Brain microvascular endothelial cell (primary cell): ENCODE results near the gene SLC14A1.

Experiments used
- DNase-seq: peaks from one replicate; pipeline ENCODE4 v3.0.0-alpha.2; 2020
- H3K27ac ChIP-seq: fragments of 250-450 bp; sonication (Bioruptor Pico); 2 replicates; pipeline ENCODE4 v1.5.1; 2020; ENCODE audit warnings: mild to moderate bottlenecking, moderate library complexity
- H3K27me3 ChIP-seq: fragments of 250-450 bp; sonication (Bioruptor Pico); replicated peaks from 2 replicates; pipeline ENCODE4 v1.5.1; 2020; ENCODE audit warnings: mild to moderate bottlenecking
- H3K36me3 ChIP-seq: fragments of 250-450 bp; sonication (Bioruptor Pico); replicated peaks from 2 replicates; pipeline ENCODE4 v1.5.1; 2020; ENCODE audit warnings: mild to moderate bottlenecking
- H3K4me3 ChIP-seq: 2 replicates; pipeline ENCODE4 v1.5.1; 2011; ENCODE audit warnings: low read depth, mild to moderate bottlenecking, control low read depth, low read length, moderate library complexity
- in situ Hi-C: cut with HindIII; loops from 2 replicates; pipeline ENCODE4 v1.10.0; 2017; ENCODE audit warnings: low sequenced_read_pairs, low pct_ligation_motif_present
- TF ChIP-seq, protein P1 (sequence below): IDR thresholded peaks from 2 replicates; pipeline ENCODE4 v1.5.1; 2011; ENCODE audit warnings: low read depth, mild to moderate bottlenecking, moderate library complexity, low read length, control low read depth, inconsistent platforms; ENCODE audit errors: missing control alignments

The SLC14A1 gene

DNA sequence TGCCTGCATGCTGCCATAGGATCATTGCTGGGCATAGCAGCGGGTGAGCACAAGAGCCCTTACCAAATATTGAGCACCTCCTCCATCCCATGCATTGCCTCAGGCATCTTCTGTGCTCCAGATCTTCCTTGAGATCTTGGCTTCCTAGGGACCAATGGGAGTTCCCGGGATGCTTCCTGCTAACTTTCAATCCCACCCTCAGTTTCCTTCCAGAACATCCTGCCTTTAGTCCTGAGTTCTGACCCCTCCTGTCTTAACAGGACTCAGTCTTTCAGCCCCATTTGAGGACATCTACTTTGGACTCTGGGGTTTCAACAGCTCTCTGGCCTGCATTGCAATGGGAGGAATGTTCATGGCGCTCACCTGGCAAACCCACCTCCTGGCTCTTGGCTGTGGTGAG lies 15.3 kb downstream of the SLC14A1 start:
- TF ChIP-seq, protein P1, sequence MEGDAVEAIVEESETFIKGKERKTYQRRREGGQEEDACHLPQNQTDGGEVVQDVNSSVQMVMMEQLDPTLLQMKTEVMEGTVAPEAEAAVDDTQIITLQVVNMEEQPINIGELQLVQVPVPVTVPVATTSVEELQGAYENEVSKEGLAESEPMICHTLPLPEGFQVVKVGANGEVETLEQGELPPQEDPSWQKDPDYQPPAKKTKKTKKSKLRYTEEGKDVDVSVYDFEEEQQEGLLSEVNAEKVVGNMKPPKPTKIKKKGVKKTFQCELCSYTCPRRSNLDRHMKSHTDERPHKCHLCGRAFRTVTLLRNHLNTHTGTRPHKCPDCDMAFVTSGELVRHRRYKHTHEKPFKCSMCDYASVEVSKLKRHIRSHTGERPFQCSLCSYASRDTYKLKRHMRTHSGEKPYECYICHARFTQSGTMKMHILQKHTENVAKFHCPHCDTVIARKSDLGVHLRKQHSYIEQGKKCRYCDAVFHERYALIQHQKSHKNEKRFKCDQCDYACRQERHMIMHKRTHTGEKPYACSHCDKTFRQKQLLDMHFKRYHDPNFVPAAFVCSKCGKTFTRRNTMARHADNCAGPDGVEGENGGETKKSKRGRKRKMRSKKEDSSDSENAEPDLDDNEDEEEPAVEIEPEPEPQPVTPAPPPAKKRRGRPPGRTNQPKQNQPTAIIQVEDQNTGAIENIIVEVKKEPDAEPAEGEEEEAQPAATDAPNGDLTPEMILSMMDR: no peak

DNA sequence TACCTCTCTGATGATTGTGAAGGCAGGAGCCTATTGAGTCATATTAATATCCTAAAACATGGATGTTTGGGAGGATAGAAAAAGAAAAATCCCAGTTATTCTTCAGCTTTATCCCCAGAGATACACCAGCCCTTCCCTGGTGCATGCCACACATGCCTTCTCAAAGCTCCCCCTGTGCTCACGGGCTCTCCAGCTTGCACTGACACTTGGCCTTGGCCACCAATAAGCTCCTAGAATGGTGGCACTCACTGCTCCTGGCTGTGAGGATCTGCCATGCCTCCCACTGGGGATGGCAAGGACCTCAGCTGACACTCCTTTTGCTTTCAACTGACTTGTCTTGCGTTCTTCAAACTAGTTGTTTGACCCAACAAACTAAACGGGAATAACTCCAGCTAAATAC lies 15.9 kb downstream of the SLC14A1 start:
- in situ Hi-C loops: no loop called here
- Histone ChIP-seq H3K36me3 (no peaks in the 10 kb centered on the region), H3K27ac (no peak overlapping the region), H3K27me3 (no peaks in the 10 kb centered on the region), H3K4me3 (no peak overlapping the region)
- no peak for DNase-seq
- TF ChIP-seq, protein P1: no peak

More for the DNA sequence above, 15.3 kb downstream of the SLC14A1 start:
- no peak for DNase-seq
- Histone ChIP-seq H3K27ac (no peak overlapping the region), H3K27me3 (no peaks in the 10 kb centered on the region), H3K4me3 (no peak overlapping the region), H3K36me3 (no peaks in the 10 kb centered on the region)
- in situ Hi-C loops: no loop called here

DNA sequence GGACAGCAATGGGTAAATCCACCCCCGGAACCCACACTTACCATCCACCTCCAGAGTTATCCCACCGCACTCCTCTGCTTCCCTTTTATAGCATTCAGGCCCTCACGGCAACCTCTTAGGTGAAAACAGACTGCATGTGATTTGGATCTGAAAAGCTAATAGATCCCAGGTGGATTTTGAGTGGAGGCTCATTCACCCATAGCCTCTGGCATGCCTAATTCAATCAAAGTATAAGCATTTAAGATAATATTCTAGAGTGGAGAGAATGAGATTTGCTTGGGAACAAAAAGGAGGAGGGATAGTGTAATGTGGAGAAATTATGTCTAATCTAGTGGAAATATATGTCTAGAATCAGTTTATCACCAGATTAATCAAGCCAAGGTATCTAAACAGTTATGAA lies 17.1 kb downstream of the SLC14A1 start:
- no peak for DNase-seq
- Histone ChIP-seq H3K27ac (no peak overlapping the region), H3K36me3 (no peaks in the 10 kb centered on the region), H3K4me3 (no peak overlapping the region), H3K27me3 (no peaks in the 10 kb centered on the region)
- in situ Hi-C loops: no loop called here
- TF ChIP-seq, protein P1: no peak

DNA sequence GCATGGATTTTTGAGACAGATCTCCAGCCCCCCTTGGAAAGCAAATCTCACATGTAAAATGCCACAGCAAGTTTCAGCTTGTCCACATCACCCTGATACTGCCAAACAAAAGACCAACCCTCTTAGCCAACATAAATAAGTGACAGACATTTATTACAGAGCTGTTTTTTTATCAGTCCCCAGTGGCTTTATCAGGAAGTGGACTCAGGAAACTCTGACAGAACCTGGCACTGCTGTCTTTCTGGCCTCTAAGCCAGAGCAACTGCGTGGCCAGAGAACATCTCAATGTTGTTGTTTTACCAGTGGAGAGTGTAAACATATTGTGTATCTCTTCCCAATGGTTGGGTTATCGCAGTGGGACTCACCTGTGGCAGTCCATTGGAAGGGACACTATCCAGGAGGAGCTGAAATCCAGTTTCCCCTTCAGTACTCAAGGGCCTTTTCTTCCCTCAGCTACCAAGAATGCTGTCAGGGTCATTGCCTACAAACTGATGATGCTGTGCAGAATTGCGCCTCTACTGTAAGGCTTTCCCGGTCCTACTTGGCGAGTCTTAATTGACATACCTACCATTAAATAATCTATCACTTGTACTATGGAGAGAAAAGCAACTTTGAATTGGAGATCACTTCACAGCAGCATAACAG lies 22.0 kb downstream of the SLC14A1 start:
- H3K27me3 ChIP-seq: no peaks in the 10 kb centered on the region
- in situ Hi-C loops: no loop called here
- H3K4me3 ChIP-seq: no peak overlapping the region
- TF ChIP-seq, protein P1: no peak
- no peak overlapping the region for H3K27ac ChIP-seq
- no peak for DNase-seq
- H3K36me3 ChIP-seq: no peaks in the 10 kb centered on the region

DNA sequence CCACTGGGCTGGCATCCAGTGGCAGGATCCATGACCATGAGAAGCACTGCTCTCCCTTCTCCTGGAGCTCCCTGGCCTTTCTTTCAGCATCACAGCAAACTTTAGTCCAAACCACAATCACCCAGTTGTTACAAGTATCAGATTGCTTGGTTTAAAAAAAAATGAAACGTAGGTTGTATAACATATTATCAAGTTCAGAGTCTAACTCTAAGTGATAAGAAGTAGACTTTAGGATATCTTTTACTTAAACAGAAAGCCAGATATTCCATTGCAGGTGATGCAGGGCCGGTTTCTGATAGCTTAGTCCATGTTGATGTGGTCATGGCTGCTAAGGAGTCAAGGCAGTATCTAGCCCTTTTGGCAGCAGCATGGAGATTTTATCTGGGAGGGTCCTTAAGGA lies 24.5 kb downstream of the SLC14A1 start:
- Histone ChIP-seq H3K27me3 (no peaks in the 10 kb centered on the region), H3K4me3 (no peak overlapping the region), H3K36me3 (no peaks in the 10 kb centered on the region), H3K27ac (no peak overlapping the region)
- in situ Hi-C loops: no loop called here
- no peak for DNase-seq
- TF ChIP-seq, protein P1: no peak
